ENCODE measurements around the gene CROCC2.

GRCh38 chr2:240899468-240899865, 6.7 kb upstream of the CROCC2 start:
- TF ChIP-seq, protein P1, sequence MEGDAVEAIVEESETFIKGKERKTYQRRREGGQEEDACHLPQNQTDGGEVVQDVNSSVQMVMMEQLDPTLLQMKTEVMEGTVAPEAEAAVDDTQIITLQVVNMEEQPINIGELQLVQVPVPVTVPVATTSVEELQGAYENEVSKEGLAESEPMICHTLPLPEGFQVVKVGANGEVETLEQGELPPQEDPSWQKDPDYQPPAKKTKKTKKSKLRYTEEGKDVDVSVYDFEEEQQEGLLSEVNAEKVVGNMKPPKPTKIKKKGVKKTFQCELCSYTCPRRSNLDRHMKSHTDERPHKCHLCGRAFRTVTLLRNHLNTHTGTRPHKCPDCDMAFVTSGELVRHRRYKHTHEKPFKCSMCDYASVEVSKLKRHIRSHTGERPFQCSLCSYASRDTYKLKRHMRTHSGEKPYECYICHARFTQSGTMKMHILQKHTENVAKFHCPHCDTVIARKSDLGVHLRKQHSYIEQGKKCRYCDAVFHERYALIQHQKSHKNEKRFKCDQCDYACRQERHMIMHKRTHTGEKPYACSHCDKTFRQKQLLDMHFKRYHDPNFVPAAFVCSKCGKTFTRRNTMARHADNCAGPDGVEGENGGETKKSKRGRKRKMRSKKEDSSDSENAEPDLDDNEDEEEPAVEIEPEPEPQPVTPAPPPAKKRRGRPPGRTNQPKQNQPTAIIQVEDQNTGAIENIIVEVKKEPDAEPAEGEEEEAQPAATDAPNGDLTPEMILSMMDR (IDR thresholded peaks at IDR 0.05; ENCODE audit: low read length), result no peak
- no peak for TF ChIP-seq EZH2 (IDR thresholded peaks at IDR 0.05; ENCODE audit: borderline replicate concordance, low read length)
